ENCODE measurements around the gene TMPRSS12. TPM values are rescaled to one million over a fixed set of nuclear protein-coding genes. Genes with fewer than 3 reads are reported as not detected.
"Not testable (repeated sequence)": the region's sequence is repeated elsewhere in the genome, so short reads cannot be mapped to it uniquely, and the experiment has no call there.

The TMPRSS12 gene
- total RNA-seq, 4 donors from 2014 or later: 0.45 TPM; not detected in 3

- no peak for TF ChIP-seq POLR2A (IDR thresholded peaks at IDR 0.05)
- no peak for TF ChIP-seq CTCF (IDR thresholded peaks at IDR 0.05)
- intact Hi-C loops (cut with DNase I): no loop called here
- 85 to 89% methylated on average over 6 of the region's 6 CpGs for WGBS, 2 donors
- no peaks in the 10 kb centered on the region for H3K36me3 ChIP-seq
- no peak overlapping the region for H3K27ac ChIP-seq
- H3K4me1 ChIP-seq: no peaks in the 10 kb centered on the region
- no peaks in the 10 kb centered on the region for H3K9me3 ChIP-seq
- no peaks in the 10 kb centered on the region for H3K27me3 ChIP-seq
- H3K4me3 ChIP-seq (replicated peaks in 1 of 3): no peak overlapping the region
- DNase-seq: no peak
These were observed 19.6 kb downstream of the TMPRSS12 start for GRCh38 chr12:50862316-50862715.

GRCh38 chr12:50865266-50865665, 22.5 kb downstream of the TMPRSS12 start:
- Histone ChIP-seq H3K27me3 (no peaks in the 10 kb centered on the region), H3K36me3 (no peaks in the 10 kb centered on the region), H3K4me3 (replicated peaks in 1 of 3) (no peak overlapping the region), H3K9me3 (no peaks in the 10 kb centered on the region), H3K4me1 (no peaks in the 10 kb centered on the region), H3K27ac (no peak overlapping the region)
- 92 to 95% methylated on average over 3 of the region's 3 CpGs for WGBS, 2 donors
- no peak for DNase-seq
- no peak for TF ChIP-seq CTCF (IDR thresholded peaks at IDR 0.05)
- no peak for TF ChIP-seq POLR2A (IDR thresholded peaks at IDR 0.05)
- intact Hi-C loops (cut with DNase I): no loop called here

- H3K27ac ChIP-seq; H3K4me1 ChIP-seq; H3K4me3 ChIP-seq (replicated peaks in 1 of 3); intact Hi-C loops (cut with DNase I); DNase-seq; H3K9me3 ChIP-seq; H3K27me3 ChIP-seq; H3K36me3 ChIP-seq: not testable (repeated sequence)
- WGBS, 2 donors: 19 to 42% methylated on average over 2 of the region's 2 CpGs
These were observed 26.2 kb downstream of the TMPRSS12 start for GRCh38 chr12:50868881-50869280.

GRCh38 chr12:50882563-50882962, 39.8 kb downstream of the TMPRSS12 start:
- Histone ChIP-seq H3K9me3 (no peaks in the 10 kb centered on the region), H3K27me3 (no peaks in the 10 kb centered on the region), H3K27ac (no peak overlapping the region), H3K4me3 (replicated peaks in 1 of 3) (no peak overlapping the region), H3K36me3 (no peaks in the 10 kb centered on the region), H3K4me1 (no peaks in the 10 kb centered on the region)
- TF ChIP-seq CTCF (IDR thresholded peaks at IDR 0.05) (no peak), POLR2A (IDR thresholded peaks at IDR 0.05) (no peak)
- DNase-seq: no peak
- intact Hi-C loops (cut with DNase I): no loop called here
- 93 to 96% methylated on average over 3 of the region's 3 CpGs for WGBS, 2 donors

- Histone ChIP-seq H3K27ac (no peak overlapping the region), H3K4me1 (no peaks in the 10 kb centered on the region), H3K4me3 (replicated peaks in 1 of 3) (no peak overlapping the region), H3K36me3 (no peaks in the 10 kb centered on the region), H3K9me3 (no peaks in the 10 kb centered on the region), H3K27me3 (no peaks in the 10 kb centered on the region)
- intact Hi-C loops (cut with DNase I): no loop called here
- 80 to 90% methylated on average over 3 of the region's 3 CpGs for WGBS, 2 donors
- TF ChIP-seq CTCF (IDR thresholded peaks at IDR 0.05): no peak
- TF ChIP-seq POLR2A (IDR thresholded peaks at IDR 0.05): no peak
- no peak for DNase-seq
These were observed 44.5 kb downstream of the TMPRSS12 start for GRCh38 chr12:50887191-50887590.

GRCh38 chr12:50888666-50889065, 45.9 kb downstream of the TMPRSS12 start:
- 83 to 89% methylated on average over 2 of the region's 2 CpGs for WGBS, 2 donors
- no peaks in the 10 kb centered on the region for H3K36me3 ChIP-seq
- H3K4me1 ChIP-seq: no peaks in the 10 kb centered on the region
- H3K4me3 ChIP-seq (replicated peaks in 1 of 3): no peak overlapping the region
- H3K27me3 ChIP-seq: no peaks in the 10 kb centered on the region
- no peak overlapping the region for H3K27ac ChIP-seq
- no peak for DNase-seq
- TF ChIP-seq CTCF (IDR thresholded peaks at IDR 0.05): no peak
- no peak for TF ChIP-seq POLR2A (IDR thresholded peaks at IDR 0.05)
- intact Hi-C loops (cut with DNase I): no loop called here
- no peaks in the 10 kb centered on the region for H3K9me3 ChIP-seq

Measured in thyroid gland (tissue), 4 donors.